SK-MEL-5 (cell line): ENCODE measurements around the gene CYP4F8. TPM values are rescaled to one million over a fixed set of nuclear protein-coding genes. Genes with fewer than 3 reads are reported as not detected.

Experiments used
- DNase-seq: peaks from one replicate; pipeline ENCODE4 v3.0.0-alpha.2; 2016; ENCODE audit warnings: low read depth, low spot score
- in situ Hi-C: cut with HindIII; loops from 2 replicates; pipeline ENCODE4 v1.10.0; 2016; ENCODE audit warnings: low sequenced_read_pairs, high pct_unique_total_duplicates, low pct_unique_long_range_greater_than_20kb
- total RNA-seq: library from RNA; depleted of rRNA; stranded (reverse); fragments of >200 nt; shearing (Covaris generic); gene quantifications from 2 replicates; pipeline ENCODE4 v1.2.3, GENCODE V29; 2014

CYP4F8 gene
- total RNA-seq, 1 experiment from 2014 or later = not detected

DNA sequence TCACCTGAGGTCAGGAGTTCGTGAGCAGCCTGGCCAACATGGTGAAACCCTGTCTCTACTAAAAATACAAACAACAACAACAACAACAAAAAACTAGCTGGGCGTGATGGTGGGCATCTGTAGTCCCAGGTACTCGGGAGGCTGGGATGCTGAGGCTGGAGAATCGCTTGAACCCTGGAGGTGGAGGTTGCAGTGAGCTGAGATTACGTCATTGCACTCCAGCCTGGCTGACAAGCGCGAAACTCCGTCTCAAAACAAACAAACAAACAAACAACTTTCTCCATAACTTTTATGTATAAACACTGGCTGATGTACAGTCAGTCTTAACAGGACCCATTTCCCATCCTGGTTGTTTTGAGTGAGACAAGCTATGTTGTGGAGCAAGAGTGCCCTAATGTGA is 5.8 kb upstream of the CYP4F8 start:
- no peak for DNase-seq
- in situ Hi-C loops = no loop called here

DNA sequence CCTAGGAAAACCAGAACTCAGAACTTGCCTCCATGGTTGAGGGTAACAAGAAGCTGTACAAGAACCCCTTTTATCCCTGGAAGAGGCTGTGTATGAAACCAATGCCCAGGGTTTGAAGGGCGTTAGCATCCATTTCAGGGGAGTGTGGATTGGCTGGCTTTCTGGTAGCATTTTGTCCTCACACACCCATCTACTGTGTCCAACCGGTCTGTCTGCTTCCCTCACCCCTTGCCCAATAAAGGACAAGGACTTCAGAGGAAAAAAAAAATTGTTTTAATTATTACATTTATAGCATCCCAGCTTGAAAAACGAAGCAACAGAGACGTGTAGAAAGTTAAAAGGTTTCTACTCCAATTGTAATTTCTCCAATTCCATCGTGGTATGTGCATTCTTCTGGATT is 2.7 kb upstream of the CYP4F8 start:
- in situ Hi-C loops = no loop called here
- no peak for DNase-seq

- DNase-seq = no peak
- in situ Hi-C loops = no loop called here
Measured at GRCh38 chr19:15613338-15613737, 1.7 kb upstream of the CYP4F8 start.

DNA sequence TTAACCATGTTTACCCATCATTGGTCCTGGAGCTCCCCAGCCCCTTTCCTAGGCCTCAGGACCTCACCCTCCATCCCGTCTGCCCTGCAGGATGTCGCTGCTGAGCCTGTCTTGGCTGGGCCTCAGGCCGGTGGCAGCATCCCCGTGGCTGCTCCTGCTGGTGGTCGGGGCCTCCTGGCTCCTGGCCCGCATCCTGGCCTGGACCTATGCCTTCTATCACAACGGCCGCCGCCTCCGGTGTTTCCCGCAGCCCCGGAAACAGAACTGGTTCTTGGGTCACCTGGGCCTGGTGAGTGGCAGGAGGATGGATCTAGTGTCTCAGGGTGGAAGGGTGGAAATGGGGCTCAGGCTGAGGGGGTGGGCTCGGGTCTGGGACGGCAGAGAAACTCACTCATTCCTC is 508 bp downstream of the CYP4F8 start:
- in situ Hi-C loops = no loop called here
- DNase-seq = no peak

GRCh38 chr19:15616183-15616582 is 1.2 kb downstream of the CYP4F8 start:
- in situ Hi-C loops = no loop called here
- no peak for DNase-seq

DNA sequence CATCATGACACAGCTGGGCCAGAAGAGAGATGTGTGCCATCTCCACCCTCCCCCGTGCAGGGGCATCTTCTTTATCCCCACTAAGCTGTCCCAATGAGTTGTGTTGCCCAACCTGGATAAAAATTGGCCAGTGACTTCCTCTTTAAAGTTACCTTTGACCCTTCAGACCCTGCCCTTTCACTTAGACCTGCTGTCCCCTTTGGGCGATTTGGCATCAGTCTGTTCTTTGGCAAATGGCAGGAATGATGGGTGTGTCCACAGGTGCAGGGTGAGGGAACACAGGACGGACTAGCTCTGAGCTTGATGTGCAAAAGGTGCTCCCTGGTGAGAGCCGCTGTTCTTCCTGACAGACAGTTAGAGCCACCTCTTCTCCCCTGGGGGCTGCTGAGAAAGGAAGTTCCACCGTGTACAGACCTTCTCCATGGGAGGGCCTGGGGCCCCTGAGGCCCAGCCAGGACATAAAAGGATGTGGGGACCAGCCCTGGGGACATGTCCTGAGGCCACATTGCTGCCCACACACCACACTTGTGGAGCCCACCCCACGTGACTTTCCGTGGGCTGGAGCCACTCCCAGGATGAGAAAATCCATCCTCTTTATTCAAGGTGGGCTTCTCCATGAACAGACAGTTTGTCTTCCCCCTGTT is 1.7 kb downstream of the CYP4F8 start:
- in situ Hi-C loops = no loop called here
- DNase-seq = no peak

- in situ Hi-C loops = no loop called here
- no peak for DNase-seq
Measured at GRCh38 chr19:15618321-15618720, 3.3 kb downstream of the CYP4F8 start.

GRCh38 chr19:15621801-15622200 is 6.8 kb downstream of the CYP4F8 start:
- DNase-seq = no peak
- in situ Hi-C loops = no loop called here

DNA sequence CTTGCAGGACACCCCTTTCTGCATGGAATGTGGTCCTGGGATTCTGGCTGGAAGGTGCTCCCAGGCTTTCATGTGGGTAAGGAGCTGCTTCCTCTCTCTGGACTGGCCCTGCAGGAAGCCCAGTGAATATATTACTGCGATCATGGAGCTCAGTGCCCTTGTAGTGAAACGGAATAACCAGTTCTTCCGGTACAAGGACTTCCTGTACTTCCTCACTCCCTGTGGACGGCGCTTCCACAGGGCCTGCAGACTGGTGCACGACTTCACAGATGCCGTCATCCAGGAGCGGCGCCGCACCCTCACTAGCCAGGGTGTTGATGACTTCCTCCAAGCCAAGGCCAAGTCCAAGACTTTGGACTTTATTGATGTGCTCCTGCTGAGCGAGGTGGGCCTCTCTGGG is 8.0 kb downstream of the CYP4F8 start:
- in situ Hi-C loops = no loop called here

DNA sequence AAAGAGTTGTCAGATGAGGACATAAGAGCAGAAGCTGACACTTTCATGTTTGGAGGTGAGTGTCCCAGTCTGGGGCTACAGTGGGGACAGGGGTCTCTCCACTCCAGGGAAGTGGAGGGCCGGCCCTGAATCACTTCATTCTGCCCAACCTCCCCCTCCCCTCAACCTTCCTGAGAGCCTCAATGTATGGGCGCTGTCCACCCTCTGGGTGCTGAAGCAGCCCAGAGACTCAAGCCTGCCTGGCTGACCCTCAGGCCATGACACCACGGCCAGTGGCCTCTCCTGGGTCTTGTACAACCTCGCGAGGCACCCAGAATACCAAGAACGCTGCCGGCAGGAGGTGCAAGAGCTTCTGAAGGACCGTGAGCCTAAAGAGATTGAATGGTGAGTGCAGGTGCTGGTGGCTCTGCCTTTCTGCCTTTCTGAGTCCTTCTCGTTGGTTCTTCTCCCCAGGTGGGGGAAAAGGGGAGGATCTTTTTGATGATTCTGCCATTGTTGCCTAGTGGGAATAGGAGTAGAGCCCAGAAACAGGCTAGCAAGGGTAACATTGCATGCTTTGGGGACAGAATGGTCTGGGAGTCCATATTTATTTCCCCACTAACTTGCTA is 8.8 kb downstream of the CYP4F8 start:
- no peak for DNase-seq
- in situ Hi-C loops = no loop called here

More for the DNA sequence above, 8.0 kb downstream of the CYP4F8 start:
- DNase-seq = no peak

- in situ Hi-C loops = no loop called here
- no peak for DNase-seq
Measured at GRCh38 chr19:15628236-15629002, 13.4 kb downstream of the CYP4F8 start.

- in situ Hi-C loops = no loop called here
- peak; percentile 68 for DNase-seq
Measured at GRCh38 chr19:15629003-15629880, 14.2 kb downstream of the CYP4F8 start.

DNA sequence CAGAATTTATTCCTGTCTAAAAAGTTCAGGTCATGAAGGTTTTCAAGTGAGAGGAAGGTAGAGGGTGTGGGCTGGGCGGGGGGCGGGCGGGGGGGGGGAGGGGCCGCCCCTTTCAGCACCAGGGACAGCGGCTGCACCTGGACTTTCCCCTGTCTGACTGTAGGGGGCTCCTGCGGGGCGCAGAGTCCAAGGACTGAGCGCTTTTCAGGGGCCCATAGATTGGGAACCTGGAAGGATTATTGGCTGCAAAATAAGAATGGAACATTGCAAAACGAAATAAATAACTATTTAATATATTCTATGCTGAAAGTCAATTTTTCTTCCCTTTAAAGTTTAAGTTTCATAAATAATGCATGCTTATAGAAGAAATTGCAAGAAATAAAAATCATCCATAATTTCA is 16.8 kb downstream of the CYP4F8 start:
- in situ Hi-C loops = no loop called here
- peak; percentile 43 for DNase-seq

GRCh38 chr19:15633082-15633835 is 18.2 kb downstream of the CYP4F8 start:
- DNase-seq = no peak
- in situ Hi-C loops = no loop called here

DNA sequence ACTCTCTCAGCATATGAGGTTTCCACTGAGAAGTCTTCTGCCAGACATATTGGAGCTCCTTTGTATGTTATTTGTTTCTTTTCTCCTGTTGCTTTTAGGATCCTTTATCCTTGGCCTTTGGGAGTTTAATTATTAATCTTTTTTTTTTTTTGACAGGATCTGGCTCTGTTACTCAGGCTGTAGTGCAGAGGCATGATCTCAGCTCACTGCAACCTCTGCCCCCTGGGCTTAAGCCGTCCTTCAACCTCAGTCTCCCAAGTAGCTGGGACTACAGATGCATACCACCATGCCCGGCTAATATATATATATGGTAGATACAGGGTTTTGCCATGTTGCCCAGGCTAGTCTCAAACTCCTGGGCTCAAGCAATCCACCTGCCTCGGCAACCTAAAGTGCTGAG is 19.1 kb downstream of the CYP4F8 start:
- no peak for DNase-seq
- in situ Hi-C loops = no loop called here

DNA sequence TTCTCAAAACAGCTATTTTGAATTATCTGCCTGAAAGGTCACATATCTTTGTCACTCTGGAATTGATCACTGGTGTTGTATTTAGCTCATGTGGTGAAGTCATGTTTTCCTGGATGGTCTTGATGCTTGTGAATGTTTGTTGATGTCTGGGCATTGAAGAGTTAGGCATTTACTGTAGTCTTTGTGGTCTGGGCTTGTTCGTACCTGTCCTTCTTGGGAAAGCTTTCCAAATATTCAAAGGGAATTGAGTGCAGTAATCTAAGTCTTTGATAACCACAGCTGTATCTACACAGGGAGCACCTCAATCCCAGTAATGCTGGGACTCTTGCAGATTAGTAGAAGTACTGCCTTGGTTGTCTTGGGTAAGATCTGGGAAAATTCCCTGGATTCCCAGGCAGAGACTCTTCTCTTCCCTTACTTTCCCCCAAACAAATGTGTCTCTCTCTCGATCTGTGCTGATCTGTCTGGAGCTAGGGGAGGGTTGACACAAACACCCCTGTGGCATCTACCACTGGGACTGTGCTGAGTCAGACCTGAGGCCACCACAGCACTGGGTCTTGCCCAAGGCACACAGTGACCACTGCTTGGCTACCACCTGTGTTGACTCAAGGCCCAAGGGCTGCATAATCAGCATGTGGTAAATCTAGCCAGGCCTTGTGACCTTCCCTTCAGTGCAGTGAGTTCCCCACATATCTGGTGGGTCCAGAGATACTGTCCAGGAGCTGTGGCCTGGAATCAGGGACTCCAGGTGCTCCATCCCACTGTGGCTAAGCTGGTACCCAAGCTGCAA is 20.2 kb downstream of the CYP4F8 start:
- no peak for DNase-seq
- in situ Hi-C loops = no loop called here

DNA sequence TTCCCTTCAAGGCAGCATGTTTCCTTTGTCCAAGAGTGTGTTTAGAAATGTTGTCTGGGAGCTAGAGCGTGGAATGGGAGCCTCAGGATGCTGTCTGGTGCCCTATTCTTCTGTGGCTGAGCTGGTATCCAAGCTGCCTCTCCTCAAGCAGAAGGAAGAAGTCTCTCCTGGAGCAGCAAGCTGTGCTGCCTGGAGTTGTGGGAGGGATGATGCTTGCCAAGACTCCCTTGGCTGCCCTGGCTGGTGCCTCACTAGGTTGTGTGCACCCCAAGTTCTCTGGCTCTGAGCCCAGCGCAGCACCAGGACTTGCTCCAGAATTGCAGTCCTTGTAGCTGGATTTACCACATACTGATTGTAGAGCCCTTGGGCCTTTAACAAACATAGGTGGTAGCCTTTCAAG is 21.0 kb downstream of the CYP4F8 start:
- DNase-seq = no peak
- in situ Hi-C loops = no loop called here
